Transverse colon (tissue), 4 donors: ENCODE measurements around the gene CARD6. TPM values are rescaled to one million over a fixed set of nuclear protein-coding genes. Genes with fewer than 3 reads are reported as not detected.
"Not testable (repeated sequence)": the region's sequence is repeated elsewhere in the genome, so short reads cannot be mapped to it uniquely, and the experiment has no call there.

ENCODE experiments used
- DNase-seq: peaks from one replicate; pipeline ENCODE4 v3.0.0-alpha.2; 2019
- H3K27ac ChIP-seq, 4 donors: fragments of 200-600 bp; sonication (generic); 2 replicates each; pipeline ENCODE4 v1.5.1; 2016 to 2018; ENCODE audit warnings: inconsistent platforms in 4 of 4
- H3K27me3 ChIP-seq: fragments of 200-600 bp; sonication (generic); 2 replicates; pipeline ENCODE4 v1.5.1; 2017; ENCODE audit warnings: inconsistent platforms
- H3K36me3 ChIP-seq, 4 donors: fragments of 200-600 bp; sonication (generic); 2 replicates each; pipeline ENCODE4 v1.5.1; 2017 to 2019; ENCODE audit warnings: inconsistent platforms in 4 of 4
- H3K4me1 ChIP-seq, 4 donors: fragments of 200-600 bp; sonication (generic); 2 replicates each; pipeline ENCODE4 v1.5.1; 2017 to 2020; ENCODE audit warnings: inconsistent platforms in 4 of 4
- H3K4me3 ChIP-seq, 4 donors: fragments of 200-600 bp; sonication (generic); 1 replicate in 1 of 4; 2 replicates in 3 of 4; pipeline versions ENCODE4 v1.5.1 to v1.6.1; 2017 to 2019; ENCODE audit warnings: inconsistent platforms in 4 of 4
- H3K9me3 ChIP-seq, 2 donors: fragments of 200-600 bp; sonication (generic); 2 replicates each; pipeline ENCODE4 v1.5.1; 2017 to 2019; ENCODE audit warnings: inconsistent platforms in 2 of 2
- EP300 ChIP-seq: sonication (generic); formaldehyde crosslinking; IDR thresholded peaks from one replicate; pipeline ENCODE4 v1.6.1; 2017; ENCODE audit warnings: antibody characterized with exemption, low read depth
- POLR2A ChIP-seq: fragments of 450-650 bp; IDR thresholded peaks from one replicate; pipeline ENCODE4 v1.6.1; 2016; ENCODE audit warnings: antibody characterized with exemption, mild to moderate bottlenecking, moderate library complexity
- POLR2AphosphoS5 ChIP-seq, 3 donors: sonication (generic); formaldehyde crosslinking; IDR thresholded peaks; one replicate each; pipeline ENCODE4 v1.6.1; 2016; ENCODE audit warnings: antibody characterized with exemption in 3 of 3
- WGBS, 2 donors: methylation state at CpG; one replicate each; pipeline ENCODE4 v1.1.5; 2018; ENCODE audit warnings: low coverage in 1 of 2; 5-methylcytosine and 5-hydroxymethylcytosine counted together
- in situ Hi-C, 4 donors: fragments of 200-750 bp; cut with MboI; loops; one replicate each; pipeline versions ENCODE4 v1.15.0 to v1.15.1; 2017; ENCODE audit warnings: low sequenced_read_pairs in 3 of 4, low pct_ligation_motif_present in 1 of 4, low pct_unique_long_range_greater_than_20kb in 1 of 4
- intact Hi-C: fragments of 100-400 bp; cut with DNase I; formaldehyde crosslinking; loops from one replicate; pipeline ENCODE4 v1.15.1; 2023; ENCODE audit warnings: low total_unique reads
- total RNA-seq, 4 donors: library from RNA; depleted of rRNA; stranded (reverse); fragments of >200 nt; gene quantifications; one replicate each; pipeline ENCODE4 v1.1.0, GENCODE V29; 2016
- TF ChIP-seq, protein P1 (sequence below), 5 experiments: fragments of 200-600 bp in 3 of 5; fragments of 450-650 bp in 2 of 5; sonication (generic) in 3 of 5; IDR thresholded peaks; 1 replicate in 2 of 5; 2 replicates in 3 of 5; pipeline ENCODE4 v1.5.1; 2016 to 2017; ENCODE audit warnings: antibody characterized with exemption in 5 of 5, inconsistent platforms in 3 of 5, mild to moderate bottlenecking in 2 of 5, moderate library complexity in 1 of 5

The CARD6 gene
- total RNA-seq, 4 donors from 2014 or later, result 0.60 to 4.4 (median 3.0) TPM

DNA sequence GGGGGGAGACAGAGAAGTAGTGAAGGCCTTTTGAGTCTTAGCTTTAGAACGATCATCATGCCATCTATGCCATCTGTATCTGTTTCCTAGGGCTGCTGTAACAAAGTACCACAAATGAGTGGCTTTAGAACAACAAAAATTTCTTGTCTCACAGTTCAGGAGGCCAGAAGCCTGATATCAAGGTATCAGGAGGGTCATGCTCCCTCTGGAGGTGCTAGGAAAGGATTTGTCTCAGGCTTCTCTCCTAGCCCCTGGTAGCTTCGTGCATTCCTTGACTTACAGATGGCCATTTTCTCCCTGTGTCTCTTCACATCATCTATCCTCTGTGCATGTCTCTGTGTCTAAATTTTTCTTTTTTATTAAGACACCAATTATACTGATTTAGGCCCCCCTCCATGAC, 5.2 kb downstream of the CARD6 start:
- in situ Hi-C loops (no loop called here), intact Hi-C loops (no loop called here)
- TF ChIP-seq, protein P1, sequence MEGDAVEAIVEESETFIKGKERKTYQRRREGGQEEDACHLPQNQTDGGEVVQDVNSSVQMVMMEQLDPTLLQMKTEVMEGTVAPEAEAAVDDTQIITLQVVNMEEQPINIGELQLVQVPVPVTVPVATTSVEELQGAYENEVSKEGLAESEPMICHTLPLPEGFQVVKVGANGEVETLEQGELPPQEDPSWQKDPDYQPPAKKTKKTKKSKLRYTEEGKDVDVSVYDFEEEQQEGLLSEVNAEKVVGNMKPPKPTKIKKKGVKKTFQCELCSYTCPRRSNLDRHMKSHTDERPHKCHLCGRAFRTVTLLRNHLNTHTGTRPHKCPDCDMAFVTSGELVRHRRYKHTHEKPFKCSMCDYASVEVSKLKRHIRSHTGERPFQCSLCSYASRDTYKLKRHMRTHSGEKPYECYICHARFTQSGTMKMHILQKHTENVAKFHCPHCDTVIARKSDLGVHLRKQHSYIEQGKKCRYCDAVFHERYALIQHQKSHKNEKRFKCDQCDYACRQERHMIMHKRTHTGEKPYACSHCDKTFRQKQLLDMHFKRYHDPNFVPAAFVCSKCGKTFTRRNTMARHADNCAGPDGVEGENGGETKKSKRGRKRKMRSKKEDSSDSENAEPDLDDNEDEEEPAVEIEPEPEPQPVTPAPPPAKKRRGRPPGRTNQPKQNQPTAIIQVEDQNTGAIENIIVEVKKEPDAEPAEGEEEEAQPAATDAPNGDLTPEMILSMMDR (IDR thresholded peaks at IDR 0.05), result no peak
- TF ChIP-seq EP300 (no peak), POLR2A (no peak), POLR2AphosphoS5 (IDR thresholded peaks at IDR 0.05) (no peak)
- DNase-seq, result no peak
- Histone ChIP-seq H3K4me3 (no peak overlapping the region), H3K27me3 (peaks cover 8% of the 10 kb centered on the region), H3K36me3 (no peaks in the 10 kb centered on the region), H3K9me3 (no peaks in the 10 kb centered on the region), H3K4me1 (no peaks in the 10 kb centered on the region), H3K27ac (no peak overlapping the region)
- 85 to 88% methylated on average over 2 of the region's 2 CpGs for WGBS, 2 donors

DNA sequence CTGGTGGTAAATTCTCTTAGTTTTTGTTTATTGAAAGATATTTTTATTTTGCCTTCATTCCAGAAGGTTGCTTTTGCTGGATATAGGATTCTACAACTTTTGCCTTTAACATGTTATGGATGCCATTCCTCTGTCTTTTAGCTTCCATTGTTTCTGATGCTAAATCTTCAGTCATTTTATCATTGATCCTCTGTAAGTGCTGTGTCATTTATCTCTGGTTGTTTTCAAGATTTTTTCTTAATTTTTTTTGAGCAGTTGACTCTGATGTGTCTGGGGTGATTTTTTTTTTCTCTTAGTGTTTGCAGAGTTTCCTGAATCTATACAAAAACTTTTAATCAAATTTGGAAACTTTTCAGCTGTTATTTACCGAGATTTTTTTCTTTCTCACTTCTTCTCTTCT, 6.4 kb downstream of the CARD6 start:
- no peaks in the 10 kb centered on the region for H3K9me3 ChIP-seq
- in situ Hi-C loops, result no loop called here
- WGBS, 2 donors, result 88 to 90% methylated on average over 1 of the region's 1 CpG

DNA sequence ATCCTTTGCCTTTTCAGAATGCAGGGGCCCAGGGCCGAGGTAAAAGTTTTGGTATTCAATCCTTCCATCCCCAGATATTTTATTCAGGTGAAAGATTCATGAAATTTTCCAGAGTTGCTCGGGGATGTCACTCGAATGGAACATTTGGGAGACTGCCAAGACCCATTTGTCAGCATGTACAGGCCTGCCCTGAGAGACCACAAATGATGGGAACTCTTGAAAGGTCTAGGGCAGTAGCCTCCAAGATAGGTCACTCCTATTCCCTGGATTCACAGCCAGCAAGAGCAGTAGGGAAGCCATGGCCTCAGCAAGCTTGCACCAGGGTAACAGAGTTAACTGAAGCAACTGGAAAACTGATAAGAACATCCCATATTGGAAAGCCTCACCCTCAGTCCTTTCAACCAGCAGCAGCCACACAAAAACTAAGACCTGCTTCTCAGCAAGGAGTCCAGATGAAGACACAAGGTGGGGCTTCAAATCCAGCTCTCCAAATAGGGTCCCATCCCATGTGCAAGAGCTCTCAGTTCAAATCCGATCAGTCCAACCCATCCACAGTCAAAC, 12.5 kb downstream of the CARD6 start:
- no peaks in the 10 kb centered on the region for H3K4me1 ChIP-seq
- no peaks in the 10 kb centered on the region for H3K27me3 ChIP-seq
- no peak for TF ChIP-seq EP300
- no peak for TF ChIP-seq POLR2AphosphoS5 (IDR thresholded peaks at IDR 0.05)
- TF ChIP-seq POLR2A, result no peak
- TF ChIP-seq, protein P1 (IDR thresholded peaks at IDR 0.05), result no peak
- in situ Hi-C loops (no loop called here), intact Hi-C loops (no loop called here)
- H3K36me3 ChIP-seq, result no peaks in the 10 kb centered on the region
- H3K4me3 ChIP-seq, result no peak overlapping the region
- no peaks in the 10 kb centered on the region for H3K9me3 ChIP-seq
- H3K27ac ChIP-seq, result no peak overlapping the region
- DNase-seq, result no peak
- WGBS, 2 donors, result 74% methylated on average over 4 of the region's 4 CpGs; no CpG with 5 or more reads in 1 of the 2 donors

More for the DNA sequence above, 6.4 kb downstream of the CARD6 start:
- TF ChIP-seq POLR2AphosphoS5 (IDR thresholded peaks at IDR 0.05) (no peak), EP300 (no peak), POLR2A (no peak)
- TF ChIP-seq, protein P1 (IDR thresholded peaks at IDR 0.05), result no peak
- no peaks in the 10 kb centered on the region for H3K36me3 ChIP-seq
- H3K27ac ChIP-seq, result no peak overlapping the region
- intact Hi-C loops, result no loop called here
- no peaks in the 10 kb centered on the region for H3K4me1 ChIP-seq
- H3K27me3 ChIP-seq, result peaks cover 5% of the 10 kb centered on the region
- no peak for DNase-seq
- H3K4me3 ChIP-seq, result no peak overlapping the region

DNA sequence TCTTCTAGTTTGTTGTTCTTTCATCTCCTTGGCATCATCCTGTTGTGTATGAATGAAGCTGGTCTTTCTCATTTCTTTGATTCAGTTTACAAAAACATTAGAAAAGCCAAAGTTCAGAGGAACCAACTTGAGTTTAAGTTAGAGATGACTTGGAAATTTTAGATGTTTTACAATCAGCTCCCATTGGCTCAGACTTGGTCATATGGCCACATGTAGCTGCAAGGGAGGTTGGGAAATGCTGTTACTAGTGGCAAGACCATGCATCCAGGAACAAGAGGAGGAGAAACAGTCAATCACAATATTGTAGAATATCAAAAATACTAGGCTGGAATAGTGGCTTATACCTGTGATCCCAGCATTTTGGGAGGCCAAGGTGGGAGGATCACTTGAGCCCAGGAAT, 19.5 kb downstream of the CARD6 start:
- no peak for TF ChIP-seq POLR2A
- TF ChIP-seq, protein P1 (IDR thresholded peaks at IDR 0.05), result no peak
- no peak for TF ChIP-seq EP300
- TF ChIP-seq POLR2AphosphoS5 (IDR thresholded peaks at IDR 0.05), result no peak
- intact Hi-C loops (no loop called here), in situ Hi-C loops (no loop called here)
- Histone ChIP-seq H3K4me3 (no peak overlapping the region), H3K27me3 (no peaks in the 10 kb centered on the region), H3K36me3 (no peaks in the 10 kb centered on the region), H3K9me3 (peaks cover 0 to 5% of the 10 kb centered on the region in 2 donors), H3K27ac (no peak overlapping the region), H3K4me1 (no peaks in the 10 kb centered on the region)
- DNase-seq, result no peak

DNA sequence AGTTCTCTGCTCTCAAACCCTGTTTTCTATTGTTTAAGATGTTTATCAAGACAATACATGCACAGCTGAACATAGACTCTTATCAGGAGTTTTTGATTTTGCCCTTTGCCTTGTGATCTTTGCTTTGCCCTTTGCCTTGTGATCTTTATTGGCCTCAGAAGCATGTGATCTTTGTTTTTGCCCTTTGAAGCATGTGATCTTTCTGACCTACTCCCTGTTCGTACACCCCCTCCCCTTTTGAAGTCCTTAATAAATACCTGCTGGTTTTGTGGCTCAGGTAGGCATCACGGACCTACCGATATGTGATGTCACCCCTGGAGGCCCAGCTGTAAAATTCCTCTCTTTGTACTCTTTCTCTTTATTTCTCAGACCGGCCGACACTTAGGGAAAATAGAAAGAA, 23.8 kb downstream of the CARD6 start:
- H3K36me3 ChIP-seq, H3K4me1 ChIP-seq, H3K9me3 ChIP-seq, H3K27ac ChIP-seq, intact Hi-C loops, in situ Hi-C loops, H3K27me3 ChIP-seq, DNase-seq, H3K4me3 ChIP-seq: not testable (repeated sequence)
- WGBS, 2 donors, result 76 to 84% methylated on average over 5 of the region's 5 CpGs
